ENCODE results near the gene TVP23A.

TVP23A gene

GRCh38 chr16:10740000-10740844 is 78.4 kb downstream of the TVP23A start:
- no peak overlapping the region for H2AFZ ChIP-seq (ENCODE audit: low read length)

GRCh38 chr16:10738231-10739077 is 80.1 kb downstream of the TVP23A start:
- no peak overlapping the region for H3K9ac ChIP-seq (ENCODE audit: low read length)
- no peaks in the 10 kb centered on the region for H3K27me3 ChIP-seq (replicated peaks; ENCODE audit: insufficient read depth, low read length)
- H3K9me3 ChIP-seq (replicated peaks; ENCODE audit: insufficient read depth, low read length): no peaks in the 10 kb centered on the region
- peaks cover 21% of the 10 kb centered on the region for H3K4me1 ChIP-seq (ENCODE audit: low read length)
- H3K4me3 ChIP-seq (ENCODE audit: low read length): no peak overlapping the region
- H3K27ac ChIP-seq (ENCODE audit: low read length): peak overlapping the region; percentile 74; the same call in 1 of the 2 replicates
- no peaks in the 10 kb centered on the region for H4K20me1 ChIP-seq (ENCODE audit: insufficient read depth, low read length)
- TF ChIP-seq EZH2phosphoT487 (IDR thresholded peaks at IDR 0.05; ENCODE audit: low read length) (no peak), EZH2 (optimal IDR thresholded peaks at IDR 0.05; ENCODE audit: low read depth, low read length) (no peak), CTCF (IDR thresholded peaks at IDR 0.05; ENCODE audit: low read length) (no peak)
- peak; percentile 82 for DNase-seq
- H3K9me2 ChIP-seq (replicated peaks; ENCODE audit: insufficient read depth, low read length): no peaks in the 10 kb centered on the region
- peaks cover 15% of the 10 kb centered on the region for H3F3A ChIP-seq (ENCODE audit: insufficient read depth, low read length)
- 0 out of 2 replicates have a peak overlapping the region, but pooled peaks have one; percentile 25 for H2AFZ ChIP-seq (ENCODE audit: low read length)
- H3K79me2 ChIP-seq (ENCODE audit: low read length): no peaks in the 10 kb centered on the region
- no peaks in the 10 kb centered on the region for H3K36me3 ChIP-seq (replicated peaks; ENCODE audit: insufficient read depth, low read length)
- no peak overlapping the region for H3K4me2 ChIP-seq (ENCODE audit: low read depth, low read length)

More at GRCh38 chr16:10740000-10740844, 78.4 kb downstream of the TVP23A start:
- Histone ChIP-seq H3K9ac (ENCODE audit: low read length) (no peak overlapping the region), H4K20me1 (ENCODE audit: insufficient read depth, low read length) (no peaks in the 10 kb centered on the region), H3K9me2 (replicated peaks; ENCODE audit: insufficient read depth, low read length) (no peaks in the 10 kb centered on the region), H3K36me3 (replicated peaks; ENCODE audit: insufficient read depth, low read length) (no peaks in the 10 kb centered on the region), H3K9me3 (replicated peaks; ENCODE audit: insufficient read depth, low read length) (no peaks in the 10 kb centered on the region), H3K27ac (ENCODE audit: low read length) (no peak overlapping the region), H3K27me3 (replicated peaks; ENCODE audit: insufficient read depth, low read length) (no peaks in the 10 kb centered on the region), H3F3A (ENCODE audit: insufficient read depth, low read length) (peaks cover 15% of the 10 kb centered on the region), H3K4me2 (ENCODE audit: low read depth, low read length) (no peak overlapping the region), H3K4me1 (ENCODE audit: low read length) (peaks cover 21% of the 10 kb centered on the region), H3K79me2 (ENCODE audit: low read length) (peaks cover 9% of the 10 kb centered on the region), H3K4me3 (ENCODE audit: low read length) (no peak overlapping the region)
- DNase-seq: no peak
- TF ChIP-seq EZH2phosphoT487 (IDR thresholded peaks at IDR 0.05; ENCODE audit: low read length): no peak
- no peak for TF ChIP-seq EZH2 (optimal IDR thresholded peaks at IDR 0.05; ENCODE audit: low read depth, low read length)
- no peak for TF ChIP-seq CTCF (IDR thresholded peaks at IDR 0.05; ENCODE audit: low read length)

- Histone ChIP-seq H3K79me2 (ENCODE audit: low read length) (no peaks in the 10 kb centered on the region), H4K20me1 (ENCODE audit: insufficient read depth, low read length) (no peaks in the 10 kb centered on the region), H2AFZ (ENCODE audit: low read length) (peak overlapping the region; percentile 73), H3K27me3 (replicated peaks; ENCODE audit: insufficient read depth, low read length) (no peaks in the 10 kb centered on the region), H3K9me3 (replicated peaks; ENCODE audit: insufficient read depth, low read length) (no peaks in the 10 kb centered on the region), H3K27ac (ENCODE audit: low read length) (peak overlapping the region; percentile 74; the same call in 1 of the 2 replicates), H3K9me2 (replicated peaks; ENCODE audit: insufficient read depth, low read length) (no peaks in the 10 kb centered on the region), H3F3A (ENCODE audit: insufficient read depth, low read length) (peaks cover 15% of the 10 kb centered on the region), H3K4me1 (ENCODE audit: low read length) (peaks cover 17% of the 10 kb centered on the region), H3K4me3 (ENCODE audit: low read length) (peak overlapping the region; percentile 46), H3K9ac (ENCODE audit: low read length) (peak overlapping the region; percentile 55; the same call in 1 of the 2 replicates), H3K4me2 (ENCODE audit: low read depth, low read length) (peak overlapping the region; percentile 70; the same call in 1 of the 2 replicates), H3K36me3 (replicated peaks; ENCODE audit: insufficient read depth, low read length) (no peaks in the 10 kb centered on the region)
- peak; percentile 82 for DNase-seq
- TF ChIP-seq EZH2phosphoT487 (IDR thresholded peaks at IDR 0.05; ENCODE audit: low read length): no peak
- peak; percentile 88 for TF ChIP-seq CTCF (IDR thresholded peaks at IDR 0.05; ENCODE audit: low read length)
- no peak for TF ChIP-seq EZH2 (optimal IDR thresholded peaks at IDR 0.05; ENCODE audit: low read depth, low read length)
Observed at GRCh38 chr16:10737068-10737625, 81.4 kb downstream of the TVP23A start.
